Skeletal muscle satellite cell (primary cell): ENCODE results near the gene ERVMER34-1.

ENCODE experiments used
- H3K27me3 ChIP-seq: 2 replicates; pipeline ENCODE4 v1.7.0; 2013; ENCODE audit warnings: low read length; ENCODE audit not compliant: control insufficient read depth, insufficient read depth
- H3K36me3 ChIP-seq: 2 replicates; pipeline ENCODE4 v1.7.0; 2013; ENCODE audit warnings: mild to moderate bottlenecking, control low read depth, low read length; ENCODE audit not compliant: insufficient read depth
- H3K4me1 ChIP-seq: 2 replicates; pipeline ENCODE4 v1.7.0; 2013; ENCODE audit warnings: low read length; ENCODE audit not compliant: control insufficient read depth, insufficient read depth
- H3K4me2 ChIP-seq: 2 replicates; pipeline ENCODE4 v1.7.0; 2013; ENCODE audit warnings: mild to moderate bottlenecking, low read length
- H3K4me3 ChIP-seq: 2 replicates; pipeline ENCODE4 v1.7.0; 2013; ENCODE audit warnings: low read length
- H3K9ac ChIP-seq: 2 replicates; pipeline ENCODE4 v1.7.0; 2013; ENCODE audit warnings: mild to moderate bottlenecking, low read depth, low read length, moderate library complexity
- H3K9me3 ChIP-seq: replicated peaks from 2 replicates; pipeline ENCODE4 v1.7.0; 2013; ENCODE audit warnings: mild to moderate bottlenecking, control low read depth, low read length

ERVMER34-1 gene

DNA sequence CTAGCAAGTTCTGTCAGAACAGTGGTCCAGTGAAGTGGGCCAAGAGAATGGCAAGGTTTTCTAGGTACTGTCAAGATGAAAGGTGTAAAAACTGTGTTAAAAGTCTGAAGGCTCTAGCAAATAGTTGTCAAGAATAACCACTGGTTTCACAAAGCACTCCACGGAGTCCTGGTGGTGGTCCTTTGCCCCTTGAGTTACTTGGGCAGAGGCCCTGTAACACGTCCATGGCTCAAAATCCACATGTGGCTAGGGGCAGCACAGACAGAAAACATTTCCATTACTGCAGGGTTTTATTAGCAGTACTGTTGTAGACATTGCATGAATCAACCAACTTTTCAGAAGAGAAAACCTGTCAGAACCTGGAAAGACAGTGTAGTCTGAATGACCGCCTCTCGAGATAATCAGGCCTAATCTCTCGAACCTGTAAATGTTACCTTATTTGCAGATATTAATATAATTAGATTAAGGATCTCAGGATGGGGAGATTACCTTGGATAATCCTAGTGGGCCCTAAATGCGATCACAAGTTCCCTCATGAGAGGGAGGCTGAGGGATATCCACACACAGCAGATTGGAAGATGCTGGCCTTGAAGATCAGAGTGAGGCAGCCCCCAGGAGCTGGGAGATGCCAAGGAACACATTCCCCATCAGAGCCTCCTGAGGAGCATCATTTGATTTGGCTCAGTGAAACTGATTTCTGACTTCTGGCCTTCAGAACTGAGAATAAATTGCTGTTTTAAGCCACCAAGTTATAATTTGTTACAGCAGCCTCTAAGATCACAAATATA is 34.7 kb downstream of the ERVMER34-1 start:
- H3K36me3 ChIP-seq: peaks cover 35% of the 10 kb centered on the region
- H3K4me2 ChIP-seq: no peak overlapping the region
- no peaks in the 10 kb centered on the region for H3K9me3 ChIP-seq
- H3K4me1 ChIP-seq: peaks cover 26% of the 10 kb centered on the region
- no peak overlapping the region for H3K4me3 ChIP-seq
- no peak overlapping the region for H3K9ac ChIP-seq
- H3K27me3 ChIP-seq: no peaks in the 10 kb centered on the region

DNA sequence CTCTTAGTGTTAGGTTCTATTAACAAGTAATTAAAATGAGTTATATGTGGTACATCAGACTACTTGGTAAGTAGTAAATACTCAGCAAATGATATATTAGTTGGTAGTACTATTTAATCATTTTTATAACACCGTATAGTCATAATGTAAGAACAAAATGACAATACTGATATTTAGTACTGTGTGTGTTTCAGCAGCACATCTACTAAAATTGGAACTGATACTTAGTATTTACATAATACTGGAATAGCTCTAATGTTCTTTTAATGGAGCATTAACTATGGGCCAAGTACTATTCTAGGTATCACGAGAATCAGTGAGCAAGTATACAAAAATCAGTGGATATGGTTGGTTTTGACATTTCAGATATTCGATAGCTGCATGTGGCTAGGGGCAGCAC is 35.3 kb downstream of the ERVMER34-1 start:
- Histone ChIP-seq H3K9ac (no peak overlapping the region), H3K9me3 (no peaks in the 10 kb centered on the region), H3K36me3 (peaks cover 35% of the 10 kb centered on the region), H3K27me3 (no peaks in the 10 kb centered on the region), H3K4me1 (peaks cover 26% of the 10 kb centered on the region), H3K4me3 (no peak overlapping the region), H3K4me2 (no peak overlapping the region)

DNA sequence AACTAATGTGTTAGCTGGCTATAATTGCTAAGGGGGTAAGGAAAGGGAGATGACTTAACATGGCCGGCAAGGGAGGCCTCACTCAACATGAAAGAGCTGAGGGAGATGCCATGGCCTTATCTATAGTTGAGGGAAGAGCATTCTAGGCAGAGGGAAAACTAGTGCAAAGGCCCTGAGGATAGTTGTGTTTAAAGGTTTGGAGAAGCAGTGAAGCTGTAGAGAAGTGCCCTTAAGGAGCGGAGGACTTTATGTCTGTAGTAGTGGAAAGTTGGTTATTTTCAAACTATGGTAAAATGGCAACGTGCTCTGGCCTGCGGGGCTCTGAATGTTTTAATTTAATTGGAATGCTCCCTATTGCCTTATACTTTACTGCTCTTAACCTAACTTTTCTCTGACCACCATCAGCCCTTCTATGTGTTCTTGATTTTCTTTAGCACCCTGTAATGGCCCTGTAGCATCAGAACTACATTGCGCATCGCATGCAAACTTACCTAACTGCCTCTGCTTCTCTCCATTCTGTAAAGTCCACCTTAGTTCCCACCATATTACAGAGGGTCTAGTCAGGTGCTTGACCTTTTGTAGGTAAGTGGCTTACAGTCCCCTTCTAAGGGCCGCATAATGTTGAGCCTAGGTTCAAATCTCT is 35.8 kb downstream of the ERVMER34-1 start:
- Histone ChIP-seq H3K9ac (no peak overlapping the region), H3K36me3 (peaks cover 35% of the 10 kb centered on the region), H3K4me3 (no peak overlapping the region), H3K27me3 (no peaks in the 10 kb centered on the region), H3K4me1 (peaks cover 26% of the 10 kb centered on the region), H3K9me3 (no peaks in the 10 kb centered on the region), H3K4me2 (no peak overlapping the region)

DNA sequence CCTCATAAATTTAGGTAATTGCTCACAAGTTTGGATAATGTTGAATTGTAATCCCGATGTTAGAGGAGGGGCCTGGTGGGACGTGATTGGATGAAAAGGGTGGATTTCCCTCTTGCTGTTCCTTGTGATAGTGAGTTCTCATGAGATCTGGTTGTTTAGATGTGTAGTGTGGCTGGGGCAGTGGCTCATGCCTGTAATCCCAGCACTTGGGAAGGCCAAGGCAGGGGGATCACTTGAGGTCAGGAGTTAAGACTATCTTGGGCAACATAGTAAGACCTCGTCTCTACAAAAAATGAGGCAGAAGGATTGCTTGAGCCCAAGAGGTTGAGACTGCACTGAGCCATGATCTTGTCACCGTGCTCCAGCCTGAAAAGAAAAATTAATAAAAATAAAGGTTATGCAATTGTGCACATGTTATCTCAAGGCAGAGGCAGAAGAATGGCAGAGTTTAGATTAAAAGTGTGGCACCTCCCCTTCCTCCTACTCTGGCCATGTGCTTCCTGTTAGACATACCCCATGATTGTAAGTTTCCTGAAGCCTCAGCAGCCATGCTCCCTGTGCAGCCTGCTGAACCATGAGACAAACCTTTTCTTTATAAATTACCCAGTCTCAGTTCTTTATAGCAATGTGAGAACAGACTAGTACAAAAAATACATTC is 36.5 kb downstream of the ERVMER34-1 start:
- H3K9ac ChIP-seq: no peak overlapping the region
- no peaks in the 10 kb centered on the region for H3K9me3 ChIP-seq
- peak overlapping the region; percentile 92 for H3K4me2 ChIP-seq
- H3K4me3 ChIP-seq: no peak overlapping the region
- H3K36me3 ChIP-seq: peaks cover 35% of the 10 kb centered on the region
- peaks cover 26% of the 10 kb centered on the region for H3K4me1 ChIP-seq
- no peaks in the 10 kb centered on the region for H3K27me3 ChIP-seq

DNA sequence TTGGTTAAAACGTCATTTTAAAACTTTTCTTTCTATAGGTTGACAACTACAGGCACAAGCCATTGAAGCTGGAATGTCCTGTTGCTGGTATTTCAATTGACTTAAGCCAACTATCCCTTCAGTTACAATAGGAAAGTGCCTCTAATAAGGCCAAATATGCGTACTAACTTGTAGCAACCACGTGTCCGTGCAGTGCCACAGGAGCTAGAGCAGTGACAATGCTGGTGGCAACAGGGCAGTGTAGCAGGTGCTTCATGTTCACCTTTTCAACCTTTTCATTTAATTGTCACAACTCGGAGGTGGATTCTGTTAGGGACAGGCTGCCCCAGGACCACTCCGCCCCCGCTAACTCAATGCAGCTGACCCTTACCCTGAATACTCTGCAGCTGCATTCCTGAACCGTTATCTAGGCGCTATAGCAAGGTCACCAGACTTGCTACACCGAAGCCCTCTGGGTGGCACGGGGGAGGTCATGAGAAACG is 37.7 kb downstream of the ERVMER34-1 start:
- Histone ChIP-seq H3K4me3 (peak overlapping the region; percentile 92), H3K4me2 (peak overlapping the region; percentile 92), H3K36me3 (peaks cover 35% of the 10 kb centered on the region), H3K9ac (peak overlapping the region; percentile 91), H3K4me1 (peaks cover 26% of the 10 kb centered on the region), H3K27me3 (no peaks in the 10 kb centered on the region), H3K9me3 (no peaks in the 10 kb centered on the region)

DNA sequence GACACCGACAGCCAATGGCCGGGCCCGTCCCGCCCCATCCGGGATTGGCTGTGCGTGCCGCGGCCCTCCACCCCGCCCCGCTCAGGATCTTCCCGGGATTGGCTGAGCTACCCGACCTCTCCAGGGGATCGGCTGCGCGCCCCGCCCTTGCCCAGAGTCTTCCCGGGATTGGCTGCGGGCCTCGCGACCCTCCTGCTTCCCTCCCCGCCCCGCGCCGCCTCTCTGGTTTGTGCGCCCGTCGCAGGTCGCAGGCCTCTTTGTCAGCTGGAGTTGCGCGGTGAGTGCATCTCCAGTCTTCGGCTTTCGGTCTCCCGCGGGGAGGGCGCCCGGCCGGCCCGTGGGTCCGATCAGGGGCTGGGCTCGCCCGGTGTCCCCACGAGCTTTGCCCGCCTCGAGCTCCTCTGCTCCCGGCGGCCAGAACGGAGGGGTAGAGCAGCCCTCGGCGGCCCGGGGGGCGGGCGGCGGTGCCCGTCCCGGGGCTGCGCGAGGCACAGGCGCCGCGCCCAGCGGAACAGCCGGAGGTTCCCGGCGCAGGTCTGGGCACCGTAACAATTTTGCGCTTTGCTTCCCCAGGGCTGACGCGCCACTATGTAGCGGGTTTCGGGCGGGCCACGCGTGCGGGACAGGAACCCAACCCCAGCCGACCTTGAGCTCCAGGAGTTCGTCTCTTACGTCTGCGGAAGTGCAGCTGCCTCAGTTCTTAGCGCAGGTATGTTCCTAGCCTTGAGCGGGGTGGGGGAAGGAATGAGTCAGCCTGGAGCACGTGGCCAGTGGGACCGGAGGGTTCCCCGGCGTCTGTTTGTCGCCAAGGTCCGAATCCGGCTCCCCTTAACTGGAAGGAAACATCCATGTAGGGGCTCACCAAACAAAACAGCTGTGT is 38.7 kb downstream of the ERVMER34-1 start:
- peaks cover 35% of the 10 kb centered on the region for H3K36me3 ChIP-seq
- no peaks in the 10 kb centered on the region for H3K9me3 ChIP-seq
- H3K4me3 ChIP-seq: peak overlapping the region; percentile 92
- H3K4me2 ChIP-seq: peak overlapping the region; percentile 92
- peaks cover 2% of the 10 kb centered on the region for H3K27me3 ChIP-seq
- peak overlapping the region; percentile 91 for H3K9ac ChIP-seq
- H3K4me1 ChIP-seq: peaks cover 26% of the 10 kb centered on the region

DNA sequence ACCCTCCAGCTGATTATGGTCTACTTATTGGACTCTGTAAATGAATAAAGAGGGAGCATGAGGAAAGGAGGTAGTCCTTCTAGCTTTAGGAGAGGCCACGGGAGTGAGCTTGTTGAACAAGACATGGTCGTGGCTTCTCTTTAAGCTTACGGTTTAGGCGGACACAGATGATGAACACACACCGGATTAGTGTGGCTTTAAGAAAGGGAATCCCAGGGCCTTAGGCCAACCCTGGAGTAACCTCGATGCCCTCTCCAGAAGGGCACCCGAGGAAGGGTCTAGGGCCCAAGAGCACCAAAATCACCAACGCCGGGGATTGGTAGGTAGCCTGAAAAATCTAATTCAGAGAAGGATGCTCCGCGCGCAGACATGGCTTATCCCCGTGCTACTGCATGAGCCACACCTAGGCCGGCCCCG is 39.4 kb downstream of the ERVMER34-1 start:
- Histone ChIP-seq H3K9me3 (no peaks in the 10 kb centered on the region), H3K4me2 (peak overlapping the region; percentile 92), H3K4me1 (peaks cover 26% of the 10 kb centered on the region), H3K4me3 (peak overlapping the region; percentile 66), H3K36me3 (peaks cover 33% of the 10 kb centered on the region), H3K9ac (no peak overlapping the region), H3K27me3 (peaks cover 2% of the 10 kb centered on the region)

DNA sequence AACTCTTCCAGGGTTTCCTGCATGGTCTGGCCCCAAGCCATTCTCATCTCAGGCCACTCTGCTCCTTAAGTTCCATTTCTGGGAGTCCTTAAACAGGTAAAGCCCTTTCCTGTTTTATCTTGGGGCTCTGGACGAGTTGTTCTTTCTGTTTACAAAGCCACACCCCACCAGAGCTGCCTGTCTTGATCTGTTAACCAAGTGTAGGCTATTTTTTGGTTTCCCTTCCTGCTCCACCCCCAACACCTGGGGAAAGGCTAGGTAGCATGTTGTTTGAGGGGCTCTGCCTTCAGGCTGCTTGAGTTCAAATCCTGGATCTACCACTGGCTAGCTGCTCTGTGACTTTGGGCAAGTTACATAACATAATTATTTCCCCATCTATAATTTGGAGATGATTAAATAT is 40.0 kb downstream of the ERVMER34-1 start:
- peaks cover 2% of the 10 kb centered on the region for H3K27me3 ChIP-seq
- H3K9me3 ChIP-seq: no peaks in the 10 kb centered on the region
- peaks cover 28% of the 10 kb centered on the region for H3K36me3 ChIP-seq
- H3K4me1 ChIP-seq: peaks cover 26% of the 10 kb centered on the region
- no peak overlapping the region for H3K4me3 ChIP-seq
- H3K9ac ChIP-seq: no peak overlapping the region
- H3K4me2 ChIP-seq: no peak overlapping the region

DNA sequence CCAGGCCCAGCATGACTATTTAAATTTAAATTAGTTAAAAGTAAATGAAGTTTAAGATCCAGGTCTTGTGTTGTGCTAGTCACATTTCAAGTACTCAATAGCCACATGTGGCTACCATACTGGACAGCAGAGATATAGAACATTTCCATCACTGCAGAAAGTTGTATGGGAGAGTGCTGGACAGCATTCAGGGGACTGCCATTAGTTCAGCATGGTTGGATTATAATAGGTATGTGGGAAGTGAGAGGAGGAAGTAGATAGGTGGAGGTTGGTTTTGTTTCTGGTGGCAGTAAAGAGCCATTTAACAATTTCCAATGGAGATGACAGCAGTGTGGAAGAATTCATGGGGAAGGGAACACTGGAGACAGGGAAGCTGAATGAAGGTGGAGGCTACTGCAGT is 42.1 kb downstream of the ERVMER34-1 start:
- Histone ChIP-seq H3K4me3 (no peak overlapping the region), H3K36me3 (peaks cover 10% of the 10 kb centered on the region), H3K4me1 (peaks cover 17% of the 10 kb centered on the region), H3K27me3 (peaks cover 2% of the 10 kb centered on the region), H3K9me3 (no peaks in the 10 kb centered on the region), H3K9ac (no peak overlapping the region), H3K4me2 (no peak overlapping the region)

DNA sequence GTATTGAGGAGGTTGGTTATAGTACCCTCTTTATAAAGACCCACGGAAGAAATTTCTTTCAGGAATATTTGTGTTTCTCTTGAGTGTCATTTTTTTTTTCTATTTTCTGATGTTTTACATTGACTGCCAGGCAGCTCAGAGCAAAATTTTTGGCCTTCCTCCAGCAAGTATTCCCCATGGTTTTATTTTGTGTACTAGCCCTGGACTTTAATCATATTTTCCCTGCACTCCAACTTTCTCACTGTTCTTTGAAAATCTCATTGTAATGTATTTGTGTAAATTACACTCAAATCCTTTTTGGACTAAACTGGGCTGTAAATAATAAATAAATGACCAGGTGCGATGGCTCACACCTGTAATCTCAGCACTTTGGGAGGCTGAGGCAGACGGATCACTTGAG is 46.6 kb downstream of the ERVMER34-1 start:
- H3K4me2 ChIP-seq: no peak overlapping the region
- H3K27me3 ChIP-seq: peaks cover 2% of the 10 kb centered on the region
- no peaks in the 10 kb centered on the region for H3K36me3 ChIP-seq

DNA sequence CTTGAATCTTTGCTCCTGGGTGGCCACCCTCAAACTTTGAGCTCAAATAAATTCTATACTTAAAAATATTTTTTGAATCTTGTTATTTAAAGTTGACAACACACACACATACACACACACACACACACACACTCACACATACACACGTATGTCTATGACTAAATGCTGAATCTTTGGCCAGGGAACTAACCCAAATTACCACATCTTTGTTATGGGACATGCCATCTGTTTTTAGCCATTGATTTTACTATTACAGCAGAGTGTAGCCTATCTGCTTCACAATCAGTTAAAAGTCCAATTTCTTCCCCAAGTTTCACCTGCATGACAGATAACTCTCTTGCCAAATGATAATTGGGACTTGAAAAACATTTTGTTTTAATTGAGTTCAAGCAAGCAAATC is 47.1 kb downstream of the ERVMER34-1 start:
- Histone ChIP-seq H3K4me3 (no peak overlapping the region), H3K27me3 (peaks cover 2% of the 10 kb centered on the region), H3K4me2 (no peak overlapping the region), H3K9ac (no peak overlapping the region), H3K4me1 (no peaks in the 10 kb centered on the region), H3K36me3 (no peaks in the 10 kb centered on the region), H3K9me3 (no peaks in the 10 kb centered on the region)

More for the DNA sequence above, 46.6 kb downstream of the ERVMER34-1 start:
- H3K9ac ChIP-seq: no peak overlapping the region
- no peak overlapping the region for H3K4me3 ChIP-seq
- no peaks in the 10 kb centered on the region for H3K9me3 ChIP-seq
- no peaks in the 10 kb centered on the region for H3K4me1 ChIP-seq
